Bronchial epithelial cell (primary cell): Measurements from ENCODE around the gene HK2. TPM values are rescaled to one million over a fixed set of nuclear protein-coding genes. Genes with fewer than 3 reads are reported as not detected.
"Not testable (repeated sequence)": the region's sequence is repeated elsewhere in the genome, so short reads cannot be mapped to it uniquely, and the experiment has no call there.

ENCODE experiments used
- DNase-seq: peaks from one replicate; pipeline ENCODE4 v3.0.0-alpha.2; 2010; ENCODE audit warnings: low read depth
- FAIRE-seq: peaks from 2 replicates; lab custom pipeline; 2011; peaks lifted over from hg19 to GRCh38; lab: Jason Lieb, UNC
- H3K27me3 ChIP-seq: 2 replicates; pipeline ENCODE4 v1.5.1; 2011; ENCODE audit warnings: low read length; ENCODE audit not compliant: control insufficient read depth, insufficient read depth
- H3K36me3 ChIP-seq: 2 replicates; pipeline ENCODE4 v1.5.1; 2011; ENCODE audit warnings: low read length; ENCODE audit not compliant: control insufficient read depth, insufficient read depth
- H3K4me3 ChIP-seq: 2 replicates; pipeline ENCODE4 v1.5.1; 2011; ENCODE audit warnings: mild to moderate bottlenecking, low read depth, low read length, control low read depth
- total RNA-seq: library from RNA; depleted of rRNA; stranded (reverse); fragments of >200 nt; gene quantifications from 2 replicates; pipeline ENCODE4 v1.2.1, GENCODE V29; 2014
- TF ChIP-seq, protein P1 (sequence below): IDR thresholded peaks from 2 replicates; pipeline ENCODE4 v1.5.1; 2011; ENCODE audit warnings: mild to moderate bottlenecking, moderate library complexity, low read length, control low read depth, inconsistent platforms; ENCODE audit not compliant: insufficient read depth, severe bottlenecking

Gene HK2
- total RNA-seq, 1 donor from 2014 or later: 158 TPM

DNA sequence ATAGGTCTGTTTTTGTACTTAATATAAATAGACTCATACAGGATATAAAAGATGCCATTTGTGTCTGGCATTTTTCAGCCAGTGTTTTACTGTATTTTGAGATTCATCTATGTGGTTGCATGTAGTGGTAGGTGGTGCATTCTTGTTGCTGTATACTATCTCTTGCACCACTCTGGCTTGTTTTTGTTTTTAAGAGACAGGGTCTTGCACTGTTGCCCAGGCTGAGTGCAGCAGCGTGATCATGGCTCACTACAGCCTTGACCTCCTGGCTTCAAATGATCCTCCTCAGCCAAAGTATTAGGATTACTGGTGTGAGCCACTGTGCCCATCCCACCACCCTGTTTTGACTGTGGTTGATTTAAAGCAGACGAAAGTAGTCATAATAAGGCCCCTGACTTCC is 12.6 kb downstream of the HK2 start:
- FAIRE-seq: no peak

DNA sequence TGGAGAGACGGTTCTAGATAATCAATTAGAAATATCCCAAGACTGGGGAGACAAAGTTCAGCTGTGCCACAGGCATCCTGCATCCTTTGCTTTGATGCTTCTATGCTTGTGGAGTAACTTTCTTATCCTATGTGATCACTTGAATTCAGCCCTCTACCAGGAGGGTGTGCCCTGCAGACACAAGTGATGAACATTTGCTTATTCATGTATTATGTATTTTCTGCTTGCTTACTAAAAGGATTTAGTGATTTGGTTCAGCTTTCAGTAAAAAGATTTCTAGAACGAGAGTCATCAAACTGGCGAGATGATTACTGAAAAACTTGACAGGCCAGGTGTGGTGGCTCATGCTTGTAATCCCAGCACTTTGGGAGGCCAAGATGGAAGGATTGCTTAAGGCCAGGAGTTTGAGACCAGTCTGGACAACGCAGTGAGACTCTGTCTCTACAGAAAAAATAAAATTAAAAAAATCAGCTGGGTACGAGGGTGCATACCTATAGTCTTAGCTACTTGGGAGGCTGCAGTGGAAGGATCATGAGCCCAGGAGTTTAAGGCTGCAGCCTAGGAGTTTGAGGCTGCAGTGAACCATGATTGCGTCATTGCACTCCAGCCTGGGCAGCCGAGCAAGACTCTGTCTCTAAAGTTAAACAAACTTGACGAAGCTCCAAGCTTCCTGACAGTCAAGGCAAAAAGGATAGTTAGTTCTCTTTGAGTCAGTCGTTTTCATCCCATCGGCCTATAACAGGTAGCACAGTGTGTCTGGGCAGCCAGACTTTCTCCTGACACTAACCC is 13.3 kb downstream of the HK2 start:
- FAIRE-seq: no peak
- TF ChIP-seq, protein P1, sequence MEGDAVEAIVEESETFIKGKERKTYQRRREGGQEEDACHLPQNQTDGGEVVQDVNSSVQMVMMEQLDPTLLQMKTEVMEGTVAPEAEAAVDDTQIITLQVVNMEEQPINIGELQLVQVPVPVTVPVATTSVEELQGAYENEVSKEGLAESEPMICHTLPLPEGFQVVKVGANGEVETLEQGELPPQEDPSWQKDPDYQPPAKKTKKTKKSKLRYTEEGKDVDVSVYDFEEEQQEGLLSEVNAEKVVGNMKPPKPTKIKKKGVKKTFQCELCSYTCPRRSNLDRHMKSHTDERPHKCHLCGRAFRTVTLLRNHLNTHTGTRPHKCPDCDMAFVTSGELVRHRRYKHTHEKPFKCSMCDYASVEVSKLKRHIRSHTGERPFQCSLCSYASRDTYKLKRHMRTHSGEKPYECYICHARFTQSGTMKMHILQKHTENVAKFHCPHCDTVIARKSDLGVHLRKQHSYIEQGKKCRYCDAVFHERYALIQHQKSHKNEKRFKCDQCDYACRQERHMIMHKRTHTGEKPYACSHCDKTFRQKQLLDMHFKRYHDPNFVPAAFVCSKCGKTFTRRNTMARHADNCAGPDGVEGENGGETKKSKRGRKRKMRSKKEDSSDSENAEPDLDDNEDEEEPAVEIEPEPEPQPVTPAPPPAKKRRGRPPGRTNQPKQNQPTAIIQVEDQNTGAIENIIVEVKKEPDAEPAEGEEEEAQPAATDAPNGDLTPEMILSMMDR: no peak
- Histone ChIP-seq H3K27me3 (no peaks in the 10 kb centered on the region), H3K36me3 (peaks cover 3% of the 10 kb centered on the region), H3K4me3 (no peak overlapping the region)
- DNase-seq: peak; percentile 65

More for the DNA sequence above, 12.6 kb downstream of the HK2 start:
- TF ChIP-seq, protein P1: no peak
- H3K36me3 ChIP-seq: peaks cover 3% of the 10 kb centered on the region
- no peak overlapping the region for H3K4me3 ChIP-seq
- H3K27me3 ChIP-seq: no peaks in the 10 kb centered on the region
- no peak for DNase-seq

DNA sequence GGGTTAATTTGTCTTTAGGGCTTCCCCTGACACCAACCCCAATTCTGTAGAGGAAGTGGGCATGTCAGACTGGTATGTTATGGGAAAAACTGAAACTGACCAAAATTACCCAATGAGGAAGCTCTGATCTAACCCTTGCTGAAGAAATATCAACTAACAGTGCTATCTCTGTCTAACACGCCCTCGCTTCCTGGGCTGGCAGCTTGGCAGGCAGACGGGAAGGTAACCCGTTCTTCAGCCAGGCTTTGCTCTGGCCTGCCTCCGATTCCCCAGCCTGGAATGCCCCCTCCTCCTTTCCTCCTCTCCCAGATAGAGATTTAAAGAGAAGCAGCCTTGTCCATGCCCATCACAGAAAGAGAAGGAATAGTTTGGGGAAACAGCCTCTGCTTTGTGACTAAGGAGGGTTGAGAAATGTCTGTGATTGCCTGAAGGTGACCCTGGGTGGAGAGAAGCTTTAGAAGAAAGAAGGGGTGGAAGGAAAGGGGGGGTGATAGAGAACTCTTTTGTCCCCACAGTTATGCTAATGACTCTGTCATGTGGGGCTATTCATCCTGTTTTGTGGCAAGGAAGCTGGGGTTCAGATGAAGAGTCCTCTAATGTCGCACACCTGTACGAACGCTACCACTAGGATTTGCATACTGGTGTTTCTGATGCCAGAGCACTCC is 15.4 kb downstream of the HK2 start:
- FAIRE-seq: no peak
- Histone ChIP-seq H3K27me3 (no peaks in the 10 kb centered on the region), H3K4me3 (no peak overlapping the region), H3K36me3 (peaks cover 4% of the 10 kb centered on the region)
- DNase-seq: peak; percentile 85
- TF ChIP-seq, protein P1: no peak

DNA sequence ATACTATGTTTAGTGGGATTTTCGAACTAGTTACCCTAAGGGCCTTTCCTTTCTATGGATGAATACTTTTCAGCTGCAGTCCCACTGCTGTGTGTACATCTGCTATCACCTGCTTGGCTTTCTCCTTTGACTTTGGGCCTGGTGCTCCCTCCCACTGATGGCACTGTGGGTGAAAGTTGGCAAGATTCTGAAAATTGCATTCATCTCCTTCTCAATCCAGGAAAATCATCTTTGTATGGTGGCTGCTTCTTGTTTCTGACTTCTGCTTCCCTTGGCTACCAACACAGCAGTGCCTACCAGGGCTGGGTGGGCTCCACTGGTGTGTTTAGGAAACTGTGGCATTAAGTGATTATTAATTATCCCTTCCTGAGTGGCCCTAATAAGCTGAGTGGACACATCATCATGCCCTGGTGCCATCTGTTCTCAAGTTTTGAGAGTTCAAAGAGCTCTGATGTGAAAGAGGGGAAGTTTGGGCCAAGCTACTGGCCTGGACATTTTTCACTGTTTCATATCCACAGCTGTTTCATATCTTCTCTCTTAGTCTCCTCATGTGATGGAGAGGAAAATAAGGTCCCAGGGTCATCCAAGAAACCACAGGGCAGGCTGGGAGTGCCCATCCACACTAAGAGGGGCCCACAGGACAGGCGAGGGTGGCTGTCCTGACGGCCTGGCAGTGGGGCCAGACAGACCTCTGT is 16.7 kb downstream of the HK2 start:
- H3K36me3 ChIP-seq: peaks cover 11% of the 10 kb centered on the region
- H3K4me3 ChIP-seq: no peak overlapping the region
- FAIRE-seq (no peak), DNase-seq (no peak)
- TF ChIP-seq, protein P1: no peak
- H3K27me3 ChIP-seq: no peaks in the 10 kb centered on the region

DNA sequence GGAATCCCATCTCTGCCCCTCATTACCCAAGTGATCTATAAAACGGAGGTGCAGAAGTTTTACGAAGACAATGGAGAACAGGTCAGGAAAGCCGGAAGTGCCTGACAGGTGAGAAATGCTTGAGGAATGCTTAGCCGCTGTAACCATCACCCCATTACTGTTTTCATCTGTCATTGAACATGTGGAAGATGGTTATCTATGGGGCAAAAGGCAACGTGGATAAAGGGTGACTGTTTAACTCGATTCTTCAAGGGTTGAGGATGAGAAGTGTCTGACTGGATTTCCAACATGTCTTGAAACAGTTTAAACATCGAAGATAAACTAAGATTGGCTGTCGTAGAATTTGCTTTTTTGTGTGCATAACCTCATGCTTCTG is 17.3 kb downstream of the HK2 start:
- H3K4me3 ChIP-seq: no peak overlapping the region
- FAIRE-seq (no peak), DNase-seq (peak; percentile 37)
- TF ChIP-seq, protein P1: no peak
- H3K27me3 ChIP-seq: no peaks in the 10 kb centered on the region
- H3K36me3 ChIP-seq: peaks cover 15% of the 10 kb centered on the region

DNA sequence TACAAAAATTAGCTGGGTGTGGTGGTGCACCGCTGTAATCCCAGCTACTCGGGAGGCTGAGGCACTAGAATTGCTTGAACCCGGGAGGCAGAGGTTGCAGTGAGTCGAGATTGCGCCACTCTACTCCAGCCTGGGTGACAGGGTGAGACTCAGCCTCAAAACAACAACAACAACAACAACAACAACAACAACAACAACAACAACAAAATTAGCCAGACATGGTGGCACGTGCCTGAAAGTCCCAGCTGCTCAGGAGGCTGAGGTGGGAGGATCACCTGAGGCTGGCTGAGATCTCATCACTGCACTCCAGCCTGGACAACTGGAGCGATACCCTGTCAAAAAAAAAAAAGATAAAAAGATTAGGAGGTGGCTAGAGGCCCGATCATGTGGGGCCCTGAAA is 19.4 kb downstream of the HK2 start:
- DNase-seq, FAIRE-seq, H3K4me3 ChIP-seq, H3K27me3 ChIP-seq: not testable (repeated sequence)
- peaks cover 20% of the 10 kb centered on the region for H3K36me3 ChIP-seq
